HG02943 (cell line): ENCODE measurements around the gene SLC8B1.

ENCODE experiments used
- ATAC-seq: cut with Tn5 transposase; IDR thresholded peaks from one replicate; pipeline ENCODE4 v1.9.1; 2021; ENCODE audit warnings: mild to moderate bottlenecking, low read depth, moderate library complexity; ENCODE audit not compliant: unreplicated experiment

Gene SLC8B1

DNA sequence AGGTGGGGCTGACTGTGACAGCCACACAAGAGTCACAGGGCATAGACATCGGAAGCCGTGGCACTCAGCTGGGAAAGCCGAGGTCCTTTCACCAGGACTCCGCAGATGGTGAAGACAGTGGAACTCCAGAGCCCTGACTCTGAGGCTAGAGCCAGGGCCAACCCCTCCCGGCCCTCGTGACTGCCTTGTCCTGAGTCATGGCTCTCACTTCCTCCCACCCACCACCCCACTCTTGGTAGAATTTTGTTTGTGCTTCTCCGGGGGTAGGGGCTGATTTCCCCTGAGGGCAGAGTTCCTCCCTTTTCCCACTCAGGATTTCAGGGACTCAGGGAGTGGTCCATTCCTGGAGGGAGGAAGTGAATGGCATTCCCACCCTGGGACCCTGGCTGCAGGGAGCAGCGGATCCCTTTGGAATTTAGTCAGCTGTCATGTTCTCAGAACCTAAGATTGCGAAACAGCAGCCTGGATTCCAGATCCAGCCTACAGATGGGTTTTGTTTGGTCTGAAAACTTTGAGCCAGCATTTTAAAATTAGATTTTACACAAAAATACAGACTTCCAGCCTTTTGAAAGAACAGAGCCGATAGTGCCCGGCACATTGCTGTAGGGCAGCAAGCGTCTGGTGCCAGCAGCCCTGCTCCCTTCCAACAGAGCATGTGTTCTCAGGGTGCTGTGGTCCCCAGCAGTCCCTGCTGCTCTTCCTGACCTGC, 62.9 kb downstream of the SLC8B1 start:
- ATAC-seq, result no peak

DNA sequence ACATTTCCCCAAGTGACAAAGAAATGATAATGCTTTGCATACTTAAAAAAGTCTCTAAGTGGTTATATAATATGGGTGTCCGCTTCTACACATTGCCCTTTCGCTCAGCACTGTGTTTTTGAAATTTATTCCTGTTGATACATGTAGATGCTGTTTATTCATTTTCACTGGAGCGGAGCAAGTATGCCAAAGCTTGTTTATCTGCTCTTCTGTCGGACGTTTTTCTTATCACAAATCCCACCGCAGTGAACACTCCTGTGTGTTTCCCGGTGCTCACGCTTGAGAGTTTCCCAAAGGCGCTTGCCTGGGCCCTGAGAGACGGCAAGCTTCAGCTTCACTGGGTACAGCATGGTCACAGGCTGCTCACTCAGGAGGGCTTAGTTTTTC, 63.5 kb downstream of the SLC8B1 start:
- ATAC-seq, result no peak

DNA sequence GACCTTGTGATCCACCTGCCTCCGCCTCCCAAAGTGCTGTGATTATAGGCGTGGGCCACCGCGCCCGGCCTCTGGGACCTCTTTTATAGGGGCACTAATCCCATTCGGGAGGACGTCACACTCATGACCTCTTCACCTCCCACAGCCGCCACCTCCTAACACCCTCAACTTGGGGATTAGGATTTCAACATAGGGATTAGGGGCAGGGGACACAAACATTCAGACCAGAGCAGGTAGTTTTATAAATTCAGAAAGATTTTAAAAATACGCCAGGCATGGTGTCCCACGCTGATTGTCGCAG, 64.2 kb downstream of the SLC8B1 start:
- no peak for ATAC-seq

DNA sequence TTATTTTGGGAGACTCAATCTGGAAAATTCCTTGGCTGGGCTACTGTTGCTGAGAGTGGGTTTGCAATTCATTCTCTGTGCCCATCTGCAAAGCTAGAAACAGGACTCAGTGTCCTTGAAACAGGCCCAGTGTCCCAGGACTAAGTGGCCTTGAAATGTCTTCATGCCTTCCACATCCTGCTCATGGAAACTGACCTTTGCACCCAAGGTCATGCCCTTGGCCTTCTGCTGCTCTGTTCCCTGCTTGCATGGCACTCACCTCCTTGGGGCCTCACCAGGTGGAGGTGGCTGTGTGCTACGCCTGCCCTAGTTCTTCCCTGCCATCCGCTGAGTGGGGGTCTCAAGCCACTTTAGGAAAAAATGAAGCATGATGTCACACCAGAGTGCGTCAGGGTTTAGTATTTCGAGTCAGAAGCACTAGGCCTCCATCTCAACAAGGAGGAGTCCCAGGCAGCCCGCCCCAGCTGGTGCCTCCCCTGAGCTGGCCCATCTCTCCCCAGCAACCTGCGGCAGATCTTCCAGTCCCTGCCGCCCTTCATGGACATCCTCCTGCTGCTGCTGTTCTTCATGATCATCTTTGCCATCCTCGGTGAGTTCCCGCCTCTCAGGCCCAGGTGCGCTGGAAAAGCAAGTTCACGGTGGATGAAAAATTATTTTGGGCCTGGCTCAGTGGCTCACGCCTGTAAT, 65.5 kb downstream of the SLC8B1 start:
- ATAC-seq, result no peak

DNA sequence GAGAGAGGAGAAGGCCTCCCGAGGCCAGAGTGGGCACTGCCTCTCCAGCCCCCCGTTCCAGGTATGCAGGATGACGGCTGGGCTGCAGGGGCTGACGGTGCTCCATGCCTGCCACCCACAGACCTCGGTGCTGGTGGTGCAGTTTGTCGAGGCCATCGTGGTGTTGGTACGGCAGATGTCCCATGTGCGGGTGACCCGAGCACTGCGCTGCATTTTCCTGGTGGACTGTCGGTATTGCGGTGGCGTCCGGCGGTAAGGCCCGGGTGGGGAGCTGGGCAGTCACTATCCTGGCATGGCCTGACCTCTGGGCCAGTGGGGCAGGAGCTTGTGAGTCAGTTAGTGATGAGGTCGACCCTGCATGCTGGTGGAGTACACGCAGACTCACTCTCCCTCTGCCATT, 66.3 kb downstream of the SLC8B1 start:
- no peak for ATAC-seq

DNA sequence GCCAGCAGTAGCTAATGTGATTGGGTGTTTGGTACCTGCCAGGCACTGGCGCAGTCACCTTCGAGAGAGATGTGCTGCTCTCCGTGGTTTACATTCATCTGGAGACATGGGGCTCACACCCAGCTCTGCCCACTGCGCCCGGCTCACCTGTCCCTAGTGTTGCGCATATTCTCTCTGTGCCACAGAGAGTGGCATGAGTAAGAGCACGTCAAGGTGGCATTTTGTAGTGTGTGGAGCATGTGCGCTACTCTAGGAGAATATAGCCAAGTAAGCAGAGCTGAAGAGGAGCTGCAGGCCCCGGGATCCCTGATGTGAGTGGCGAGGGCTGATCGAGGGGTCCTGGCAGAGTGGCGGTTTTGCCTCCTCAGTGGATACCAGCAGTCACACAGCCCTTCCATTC, 66.8 kb downstream of the SLC8B1 start:
- no peak for ATAC-seq

DNA sequence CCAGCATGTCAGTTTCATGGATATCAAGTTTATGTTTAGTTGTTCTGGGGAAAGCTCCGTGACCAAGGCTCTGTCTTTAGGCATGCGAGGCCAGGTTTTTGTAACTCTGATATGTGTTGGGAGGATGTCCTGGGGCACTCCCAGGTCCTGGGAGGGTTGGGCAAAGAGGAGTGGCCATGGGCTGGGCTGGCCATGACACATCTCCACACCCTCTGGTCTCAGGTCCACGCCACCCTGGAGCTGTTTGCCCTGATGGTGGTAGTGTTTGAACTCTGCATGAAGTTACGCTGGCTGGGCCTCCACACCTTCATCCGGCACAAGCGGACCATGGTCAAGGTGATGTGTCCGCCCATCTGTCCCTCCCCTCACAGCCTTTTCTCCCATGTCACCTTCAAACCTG, 67.3 kb downstream of the SLC8B1 start:
- no peak for ATAC-seq

DNA sequence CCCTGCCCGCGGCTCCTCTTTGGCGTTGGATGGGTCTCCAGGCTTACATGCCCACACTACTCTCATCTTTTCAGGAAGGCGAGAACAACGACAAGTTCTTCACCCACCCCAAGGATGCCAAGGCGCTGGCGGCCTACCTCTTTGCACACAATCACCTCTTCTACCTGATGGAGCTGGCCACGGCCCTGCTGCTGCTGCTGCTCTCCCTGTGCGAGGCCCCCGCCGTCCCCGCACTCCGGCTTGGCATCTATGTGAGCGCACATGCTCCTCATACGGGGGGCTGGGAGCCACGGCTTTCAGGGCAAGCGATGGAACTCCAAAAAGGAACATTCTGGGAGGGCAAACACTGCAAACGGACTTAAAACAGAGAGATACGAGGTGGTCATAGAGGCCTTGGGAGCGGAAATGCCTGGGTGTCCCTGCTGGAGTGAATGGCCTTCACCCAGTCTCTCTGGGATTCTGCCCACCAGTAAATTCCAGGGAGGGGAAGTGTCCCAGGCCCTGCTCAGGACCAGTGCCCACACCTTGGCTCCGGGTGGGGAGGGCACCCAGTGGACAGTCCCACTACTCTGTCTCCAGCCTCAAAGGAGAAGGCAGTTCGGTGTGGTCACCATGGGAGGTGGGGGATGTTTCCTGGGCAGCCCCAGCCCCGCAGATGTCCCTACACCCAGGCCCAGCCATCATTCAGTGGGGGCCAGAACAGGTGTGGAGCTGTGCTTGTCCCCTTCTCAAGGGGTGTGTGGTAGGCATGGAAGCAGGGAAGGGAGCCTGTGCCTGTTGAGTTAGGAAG, 68.6 kb downstream of the SLC8B1 start:
- ATAC-seq, result no peak

DNA sequence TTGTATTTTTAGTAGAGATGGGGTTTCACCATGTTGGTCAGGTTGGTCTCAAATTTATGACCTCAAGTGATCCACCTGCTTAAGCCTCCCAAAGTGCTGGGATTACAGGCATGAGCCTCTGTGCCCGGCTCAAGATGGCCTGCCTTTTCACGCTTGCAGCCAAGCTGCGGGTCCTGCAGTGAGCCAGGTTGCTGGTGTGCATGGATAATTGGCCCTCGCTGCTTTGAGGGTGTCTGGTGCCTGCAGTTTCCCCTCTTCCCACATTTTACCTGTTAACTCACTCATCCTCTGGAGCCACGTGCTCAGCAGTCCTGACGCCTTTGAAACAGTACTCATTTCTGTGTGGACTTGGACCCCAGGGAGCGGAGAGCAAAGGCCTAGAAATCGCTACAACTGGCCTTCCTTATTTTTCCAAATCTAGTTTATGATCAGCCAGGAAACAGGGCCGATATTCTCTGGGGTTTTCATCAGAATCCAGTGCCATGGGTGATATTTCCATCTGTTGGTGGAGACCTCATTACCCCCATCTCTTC, 71.4 kb downstream of the SLC8B1 start:
- no peak for ATAC-seq

GRCh38 chr12:113262710-113263109, 72.2 kb downstream of the SLC8B1 start:
- no peak for ATAC-seq

DNA sequence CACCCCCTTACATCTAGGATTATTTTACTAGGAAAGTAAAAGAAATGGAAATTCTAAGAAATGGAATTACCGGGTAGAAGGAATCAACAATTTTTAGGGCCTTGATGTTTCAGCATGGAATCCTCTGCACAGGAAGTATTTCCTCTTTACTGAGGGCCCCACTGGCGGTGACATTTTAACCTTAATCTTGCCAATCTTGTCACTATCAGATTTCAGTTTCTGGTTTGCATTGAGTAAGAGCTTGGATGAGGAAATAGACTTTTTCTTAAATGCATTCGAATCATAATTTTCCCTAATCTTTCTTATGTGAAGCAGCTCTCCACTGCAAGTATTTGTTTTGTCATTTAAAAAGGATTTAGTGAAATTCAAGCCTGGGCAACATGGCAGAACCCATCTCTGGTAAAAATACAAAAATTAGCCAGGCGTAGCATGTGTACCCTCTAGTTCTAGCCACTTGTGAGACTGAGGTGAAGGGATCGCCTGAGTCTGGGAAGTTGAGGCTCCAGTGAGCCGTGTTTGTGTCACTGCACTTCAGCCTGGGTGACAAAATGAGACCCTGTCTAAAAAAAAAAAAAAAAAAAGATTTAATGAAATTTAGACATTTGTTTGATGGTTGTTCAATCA, 73.0 kb downstream of the SLC8B1 start:
- no peak for ATAC-seq

DNA sequence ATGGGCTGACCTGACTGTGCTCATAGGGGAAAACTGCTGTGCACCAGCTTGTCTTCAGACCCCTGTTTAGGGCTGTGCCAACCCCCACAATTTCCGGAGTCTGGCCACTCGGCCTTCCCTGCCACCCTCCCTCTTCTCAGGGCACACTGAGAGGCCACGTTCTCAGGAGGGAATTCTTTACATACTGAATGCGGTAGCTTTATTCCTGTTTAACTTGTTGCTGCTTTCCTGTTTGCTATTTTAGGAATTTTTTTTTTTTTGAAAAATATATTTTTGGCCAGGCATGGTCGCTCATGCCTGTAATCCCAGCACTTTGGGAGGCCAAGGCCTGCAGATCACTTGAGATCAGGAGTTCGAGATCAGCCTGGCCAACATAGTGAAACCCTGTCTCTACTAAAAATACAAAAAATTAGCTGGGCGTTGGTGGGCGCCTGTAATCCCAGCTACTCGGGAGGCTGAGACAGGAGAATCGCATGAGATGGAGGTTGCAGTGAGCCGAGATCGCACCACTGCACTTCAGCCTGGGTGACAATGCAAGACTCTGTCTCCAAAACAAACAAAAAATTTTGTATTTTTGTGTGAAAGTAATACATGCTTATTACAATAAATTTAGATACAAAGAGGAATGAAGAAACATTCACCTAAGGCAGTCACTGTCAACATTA, 74.1 kb downstream of the SLC8B1 start:
- ATAC-seq, result no peak

DNA sequence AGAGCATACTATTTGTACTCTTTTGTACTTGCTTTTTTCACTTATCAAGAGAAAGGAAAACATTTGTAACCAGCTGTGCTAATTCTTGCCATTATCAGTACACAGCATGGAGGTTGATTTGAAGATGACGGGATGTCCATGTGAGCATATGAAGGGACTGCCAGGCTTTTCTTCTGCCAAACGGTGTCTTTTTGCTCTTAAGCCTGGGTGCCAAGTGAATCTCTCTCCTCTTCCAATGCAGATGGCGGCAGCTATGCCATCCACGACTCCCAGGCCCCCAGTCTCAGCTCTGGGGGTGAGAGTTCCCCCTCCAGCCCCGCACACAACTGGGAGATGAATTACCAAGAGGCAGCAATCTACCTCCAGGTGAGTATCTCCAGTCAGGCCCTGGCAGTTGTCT, 74.8 kb downstream of the SLC8B1 start:
- no peak for ATAC-seq

- no peak for ATAC-seq
These were observed 77.3 kb downstream of the SLC8B1 start for GRCh38 chr12:113257564-113257963.

GRCh38 chr12:113254298-113254697, 80.6 kb downstream of the SLC8B1 start:
- no peak for ATAC-seq

GRCh38 chr12:113253532-113254285, 81.2 kb downstream of the SLC8B1 start:
- ATAC-seq, result no peak

GRCh38 chr12:113252494-113252893, 82.4 kb downstream of the SLC8B1 start:
- ATAC-seq, result no peak

- ATAC-seq, result no peak
These were observed 83.4 kb downstream of the SLC8B1 start for GRCh38 chr12:113251404-113252070.

DNA sequence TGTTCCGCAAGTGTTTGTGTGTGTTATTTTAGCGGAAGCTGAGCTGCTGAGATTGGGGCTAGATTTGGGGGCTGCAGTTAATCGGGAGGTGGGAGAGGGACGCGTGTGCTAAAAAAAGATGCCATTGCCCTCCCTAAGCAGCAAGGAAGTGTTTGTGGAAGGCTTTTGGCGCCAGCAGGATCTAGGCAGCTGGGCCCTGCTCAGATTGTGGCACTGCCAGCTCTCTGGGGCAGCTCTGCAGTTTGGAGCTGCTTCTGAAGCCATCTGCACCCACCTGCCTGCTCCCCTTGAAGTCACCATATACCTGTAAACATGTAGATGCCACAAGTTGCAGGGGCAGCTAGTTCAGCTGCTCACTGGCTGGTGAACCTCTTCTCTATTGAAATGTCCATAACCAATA, 84.9 kb downstream of the SLC8B1 start:
- no peak for ATAC-seq
